ENCODE data around the gene BNIP1. TPM values are rescaled to one million over a fixed set of nuclear protein-coding genes. Genes with fewer than 3 reads are reported as not detected.

The BNIP1 gene
- total RNA-seq, 1 experiment from 2014 or later = 12.3 TPM

GRCh38 chr5:173139631-173140030 is 4.7 kb upstream of the BNIP1 start:
- no peak overlapping the region for H3K27ac ChIP-seq (ENCODE audit: low read length)
- no peaks in the 10 kb centered on the region for H3K27me3 ChIP-seq (ENCODE audit: control insufficient read depth, insufficient read depth, low read length)
- ChIA-PET POLR2A (no interaction called here), CTCF (no interaction called here)
- intact Hi-C loops (cut with micrococcal nuclease; ENCODE audit: unreplicated experiment) = loop anchor here (5.0 kb wide), 1 partner anchor 157 kb away; the partner anchor contains the start of gene ATP6V0E1
- ATAC-seq (no peak), DNase-seq (ENCODE audit: low read depth, low spot score) (no peak)
- H3K4me3 ChIP-seq (ENCODE audit: low read depth in 2 of 2, low read length in 2 of 2) = no peak overlapping the region
- no peaks in the 10 kb centered on the region; the same call in 1 of the 2 replicates for H3K36me3 ChIP-seq (ENCODE audit: control insufficient read depth, insufficient read depth, low read length)
- in situ Hi-C loops (cut with HindIII; ENCODE audit: low pct_unique_long_range_greater_than_20kb, low sequenced_read_pairs) = no loop called here
- peaks cover 6% of the 10 kb centered on the region; the same call in 1 of the 2 replicates for H3K4me1 ChIP-seq (ENCODE audit: control insufficient read depth, insufficient read depth, low read length)
- no peaks in the 10 kb centered on the region for H3K9me3 ChIP-seq (ENCODE audit: control insufficient read depth, insufficient read depth, low read depth, low read length)
- no TSS peak for BruUV-seq (replicated peaks)
- TF ChIP-seq TCF7L2 (IDR thresholded peaks at IDR 0.05; ENCODE audit: low read depth, low read length) = no peak
- no peak for TF ChIP-seq REST (IDR thresholded peaks at IDR 0.05; ENCODE audit: insufficient read depth in 1 of 2, low read depth in 2 of 2, low read length in 1 of 2)
- no peak for TF ChIP-seq POLR2AphosphoS5 (IDR thresholded peaks at IDR 0.05; ENCODE audit: low read depth, low read length)
- TF ChIP-seq SIN3A (IDR thresholded peaks at IDR 0.05; ENCODE audit: borderline replicate concordance, insufficient read depth, low read depth, low read length) = no peak
- TF ChIP-seq CTCF (IDR thresholded peaks at IDR 0.05) = no peak

GRCh38 chr5:173140769-173141168 is 3.6 kb upstream of the BNIP1 start:
- intact Hi-C loops (cut with micrococcal nuclease; ENCODE audit: unreplicated experiment) (loop anchor here (5.0 kb wide), 1 partner anchor 158 kb away; the partner anchor contains the start of gene ATP6V0E1), in situ Hi-C loops (cut with HindIII; ENCODE audit: low pct_unique_long_range_greater_than_20kb, low sequenced_read_pairs) (no loop called here)
- Histone ChIP-seq H3K4me1 (ENCODE audit: control insufficient read depth, insufficient read depth, low read length) (peaks cover 6% of the 10 kb centered on the region; the same call in 1 of the 2 replicates), H3K36me3 (ENCODE audit: control insufficient read depth, insufficient read depth, low read length) (no peaks in the 10 kb centered on the region; the same call in 1 of the 2 replicates), H3K4me3 (ENCODE audit: low read depth in 2 of 2, low read length in 2 of 2) (no peak overlapping the region), H3K27me3 (ENCODE audit: control insufficient read depth, insufficient read depth, low read length) (no peaks in the 10 kb centered on the region), H3K27ac (ENCODE audit: low read length) (no peak overlapping the region), H3K9me3 (ENCODE audit: control insufficient read depth, insufficient read depth, low read depth, low read length) (no peaks in the 10 kb centered on the region)
- CTCF ChIA-PET = no interaction called here
- POLR2A ChIA-PET = no interaction called here
- TF ChIP-seq CTCF (IDR thresholded peaks at IDR 0.05) = no peak
- no peak for TF ChIP-seq POLR2AphosphoS5 (IDR thresholded peaks at IDR 0.05; ENCODE audit: low read depth, low read length)
- no peak for ATAC-seq
- no peak for DNase-seq (ENCODE audit: low read depth, low spot score)
- no TSS peak for BruUV-seq (replicated peaks)

Measured in Panc1 (cell line).